Prostate gland (tissue), 2 donors: ENCODE measurements around the gene P4HA3.

Experiments used
- POLR2AphosphoS5 ChIP-seq: sonication (generic); formaldehyde crosslinking; IDR thresholded peaks from one replicate; pipeline ENCODE4 v1.6.1; 2017; ENCODE audit warnings: antibody characterized with exemption
- TF ChIP-seq, protein P1 (sequence below), 4 experiments: fragments of 200-600 bp in 2 of 4; fragments of 450-650 bp in 2 of 4; sonication (generic) in 2 of 4; IDR thresholded peaks; 1 replicate in 3 of 4; 2 replicates in 1 of 4; pipeline ENCODE4 v1.5.1; 2016 to 2019; ENCODE audit warnings: antibody characterized with exemption in 4 of 4, mild to moderate bottlenecking in 2 of 4, moderate library complexity in 2 of 4

DNA sequence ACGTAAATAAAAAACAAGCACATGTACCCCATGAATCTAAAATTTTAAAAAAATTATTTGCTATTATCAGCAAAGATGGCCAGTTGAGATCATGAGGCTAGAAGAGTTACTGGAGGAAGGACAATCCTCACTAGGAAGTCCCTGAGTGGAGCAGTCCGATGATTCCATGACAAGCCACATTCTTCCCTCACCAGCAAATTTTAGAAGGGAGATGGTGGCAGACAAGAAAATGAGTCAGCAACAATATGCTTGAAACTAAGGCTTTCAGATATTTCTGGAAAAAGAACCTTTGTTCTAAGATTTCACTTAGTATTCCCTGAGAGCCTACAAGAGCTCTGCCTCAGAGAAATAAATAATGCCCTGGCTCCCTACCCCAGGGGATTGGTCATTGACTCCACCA lies 34.9 kb downstream of the P4HA3 start:
- TF ChIP-seq, protein P1, sequence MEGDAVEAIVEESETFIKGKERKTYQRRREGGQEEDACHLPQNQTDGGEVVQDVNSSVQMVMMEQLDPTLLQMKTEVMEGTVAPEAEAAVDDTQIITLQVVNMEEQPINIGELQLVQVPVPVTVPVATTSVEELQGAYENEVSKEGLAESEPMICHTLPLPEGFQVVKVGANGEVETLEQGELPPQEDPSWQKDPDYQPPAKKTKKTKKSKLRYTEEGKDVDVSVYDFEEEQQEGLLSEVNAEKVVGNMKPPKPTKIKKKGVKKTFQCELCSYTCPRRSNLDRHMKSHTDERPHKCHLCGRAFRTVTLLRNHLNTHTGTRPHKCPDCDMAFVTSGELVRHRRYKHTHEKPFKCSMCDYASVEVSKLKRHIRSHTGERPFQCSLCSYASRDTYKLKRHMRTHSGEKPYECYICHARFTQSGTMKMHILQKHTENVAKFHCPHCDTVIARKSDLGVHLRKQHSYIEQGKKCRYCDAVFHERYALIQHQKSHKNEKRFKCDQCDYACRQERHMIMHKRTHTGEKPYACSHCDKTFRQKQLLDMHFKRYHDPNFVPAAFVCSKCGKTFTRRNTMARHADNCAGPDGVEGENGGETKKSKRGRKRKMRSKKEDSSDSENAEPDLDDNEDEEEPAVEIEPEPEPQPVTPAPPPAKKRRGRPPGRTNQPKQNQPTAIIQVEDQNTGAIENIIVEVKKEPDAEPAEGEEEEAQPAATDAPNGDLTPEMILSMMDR (IDR thresholded peaks at IDR 0.05) = no peak
- TF ChIP-seq POLR2AphosphoS5 = no peak
